ENCODE measurements around the gene FNDC8.

GRCh38 chr17:35161281-35161761 is 39.9 kb downstream of the FNDC8 start:
- TF ChIP-seq YY1 (IDR thresholded peaks at IDR 0.05; ENCODE audit: insufficient read depth, insufficient read length) (no peak), ZNF274 (IDR thresholded peaks at IDR 0.05; ENCODE audit: low read depth, low read length) (no peak)
